A549 (cell line): ENCODE results near the gene SH3RF2.

ENCODE experiments used
- CHD2 ChIP-seq: fragments of 150-350 bp; IDR thresholded peaks from 2 replicates; pipeline ENCODE4 v1.6.1; 2014; ENCODE audit warnings: low read length; ENCODE audit not compliant: partially characterized antibody
- CTCF ChIP-seq: fragments of >200 bp; sonication (Bioruptor Twin); formaldehyde crosslinking; IDR thresholded peaks from 3 replicates; pipeline ENCODE4 v1.5.1; 2016
- FOSL2 ChIP-seq, 2 experiments: fragments of 450-650 bp in 1 of 2; fragments of >200 bp in 1 of 2; sonication (Bioruptor Twin) in 1 of 2; formaldehyde crosslinking; IDR thresholded peaks; 2 replicates each; pipeline versions ENCODE4 v1.5.0 to v1.6.1; 2016 to 2020; ENCODE audit warnings: mild to moderate bottlenecking in 1 of 2, moderate library complexity in 1 of 2
- POLR2A ChIP-seq: IDR thresholded peaks from 2 replicates; pipeline ENCODE4 v1.6.1; 2012; ENCODE audit warnings: mild to moderate bottlenecking, low read length
- RAD21 ChIP-seq, 2 experiments: fragments of >200 bp in 1 of 2; sonication (Bioruptor Twin) in 1 of 2; formaldehyde crosslinking in 1 of 2; IDR thresholded peaks in 1 of 2; conservative IDR thresholded peaks in 1 of 2; 2 replicates in 1 of 2; 3 replicates in 1 of 2; pipeline ENCODE4 v1.6.1; 2012 to 2018; ENCODE audit warnings: inconsistent platforms in 1 of 2
- USF2 ChIP-seq: fragments of 450-650 bp; IDR thresholded peaks from 2 replicates; pipeline ENCODE4 v1.6.1; 2014; ENCODE audit warnings: antibody characterized with exemption
- ZFP36 ChIP-seq: fragments of 450-650 bp; IDR thresholded peaks from 2 replicates; pipeline ENCODE4 v1.6.1; 2014; ENCODE audit warnings: borderline replicate concordance; ENCODE audit not compliant: partially characterized antibody
- ZNF302 ChIP-seq: fragments of 250-450 bp; sonication (Bioruptor Pico); IDR thresholded peaks from 2 replicates; pipeline ENCODE4 v1.9.0; 2021; ENCODE audit warnings: inconsistent platforms, mild to moderate bottlenecking, moderate library complexity

- no peak for TF ChIP-seq CHD2
- no peak for TF ChIP-seq ZFP36
- TF ChIP-seq RAD21 (conservative IDR thresholded peaks at IDR 0.05 in 1 of 2, IDR thresholded peaks at IDR 0.05 in 1 of 2), result no peak
- TF ChIP-seq CTCF, result no peak
- TF ChIP-seq USF2, result no peak
- no peak for TF ChIP-seq POLR2A
- no peak for TF ChIP-seq FOSL2 (IDR thresholded peaks at IDR 0.05)
- TF ChIP-seq FOSL2 (CRISPR knock-in tag; IDR thresholded peaks at IDR 0.05), result no peak
- TF ChIP-seq ZNF302 (CRISPR knock-in tag), result no peak
These were observed 11.5 kb upstream of the SH3RF2 start for GRCh38 chr5:145924849-145925248.
